MM.1S (cell line): ENCODE measurements around the gene TIMP2.

ENCODE experiments used
- DNase-seq: peaks from one replicate; pipeline ENCODE4 v3.0.0-alpha.2; 2015
- H2AFZ ChIP-seq: fragments of 300-600 bp; sonication (generic); 2 replicates; pipeline ENCODE4 v1.6.0; 2016; ENCODE audit warnings: antibody characterized with exemption, low read length
- H3F3A ChIP-seq: fragments of 300-600 bp; sonication (generic); 2 replicates; pipeline ENCODE4 v1.6.1; 2016; ENCODE audit warnings: mild to moderate bottlenecking, antibody characterized with exemption, low read length, moderate library complexity, mixed read lengths; ENCODE audit not compliant: insufficient read depth
- H3K27ac ChIP-seq: fragments of 300-600 bp; sonication (generic); 2 replicates; pipeline ENCODE4 v1.5.1; 2016; ENCODE audit warnings: mild to moderate bottlenecking, low read length
- H3K27me3 ChIP-seq: fragments of 300-600 bp; sonication (generic); replicated peaks from 2 replicates; pipeline ENCODE4 v1.6.0; 2016; ENCODE audit warnings: low read length; ENCODE audit not compliant: insufficient read depth
- H3K36me3 ChIP-seq: fragments of 300-600 bp; sonication (generic); replicated peaks from 2 replicates; pipeline ENCODE4 v1.6.1; 2016; ENCODE audit warnings: mild to moderate bottlenecking, low read length, mixed read lengths; ENCODE audit not compliant: insufficient read depth
- H3K4me1 ChIP-seq: fragments of 300-600 bp; sonication (generic); 2 replicates; pipeline ENCODE4 v1.6.1; 2016; ENCODE audit warnings: low read length, mixed read lengths
- H3K4me2 ChIP-seq: fragments of 300-600 bp; sonication (generic); 2 replicates; pipeline ENCODE4 v1.6.0; 2016; ENCODE audit warnings: low read depth, low read length
- H3K4me3 ChIP-seq: fragments of 300-600 bp; sonication (generic); 2 replicates; pipeline ENCODE4 v1.5.1; 2016; ENCODE audit warnings: low read length, mixed read lengths
- H3K79me2 ChIP-seq: fragments of 300-600 bp; sonication (generic); 2 replicates; pipeline ENCODE4 v1.6.1; 2016; ENCODE audit warnings: mixed run types, low read length, mixed read lengths
- H3K9ac ChIP-seq: fragments of 300-600 bp; sonication (generic); 2 replicates; pipeline ENCODE4 v1.6.1; 2016; ENCODE audit warnings: low read length, mixed read lengths
- H3K9me2 ChIP-seq: fragments of 300-600 bp; sonication (generic); replicated peaks from 2 replicates; pipeline ENCODE4 v1.6.1; 2016; ENCODE audit warnings: mild to moderate bottlenecking, low read length, mixed read lengths; ENCODE audit not compliant: insufficient read depth
- H3K9me3 ChIP-seq: fragments of 300-600 bp; sonication (generic); replicated peaks from 2 replicates; pipeline ENCODE4 v1.6.1; 2016; ENCODE audit warnings: mild to moderate bottlenecking, low read length, mixed read lengths; ENCODE audit not compliant: insufficient read depth
- H4K20me1 ChIP-seq: fragments of 300-600 bp; sonication (generic); 2 replicates; pipeline ENCODE4 v1.6.1; 2016; ENCODE audit warnings: mild to moderate bottlenecking, low read length, moderate library complexity, mixed read lengths; ENCODE audit not compliant: insufficient read depth
- EZH2 ChIP-seq: fragments of 300-600 bp; sonication (generic); optimal IDR thresholded peaks from 2 replicates; pipeline ENCODE3; 2017; ENCODE audit warnings: low read depth, mild to moderate bottlenecking, antibody characterized with exemption, low read length, mixed read lengths
- EZH2phosphoT487 ChIP-seq: fragments of 300-600 bp; sonication (generic); IDR thresholded peaks from 2 replicates; pipeline ENCODE4 v1.6.1; 2018; ENCODE audit warnings: antibody characterized with exemption, low read length
- TF ChIP-seq, protein P1 (sequence below): fragments of 300-600 bp; sonication (generic); IDR thresholded peaks from 2 replicates; pipeline ENCODE4 v1.5.1; 2016; ENCODE audit warnings: antibody characterized with exemption, low read length, mixed read lengths

The TIMP2 gene

DNA sequence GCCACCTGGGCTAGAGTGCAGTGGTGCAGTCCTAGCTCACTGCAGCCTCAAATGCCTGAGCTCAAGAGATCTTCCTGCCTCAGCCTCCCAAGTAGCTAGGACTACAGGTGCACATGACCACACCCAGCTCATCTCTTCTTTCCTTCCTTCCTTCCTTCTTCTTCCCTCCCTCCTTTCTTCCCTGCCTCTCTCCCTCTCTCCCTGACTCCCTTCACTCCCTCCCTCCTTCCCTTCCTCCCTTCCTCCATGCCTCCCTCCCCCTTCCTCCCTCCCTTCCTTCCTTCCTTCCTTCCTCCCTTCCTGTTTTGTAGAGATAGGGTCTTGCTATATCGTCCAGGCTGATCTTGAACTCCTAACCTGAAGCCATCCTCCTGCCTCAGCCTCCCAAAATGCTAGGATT is 61.1 kb downstream of the TIMP2 start:
- peaks cover 35% of the 10 kb centered on the region for H3K79me2 ChIP-seq
- no peak for DNase-seq

DNA sequence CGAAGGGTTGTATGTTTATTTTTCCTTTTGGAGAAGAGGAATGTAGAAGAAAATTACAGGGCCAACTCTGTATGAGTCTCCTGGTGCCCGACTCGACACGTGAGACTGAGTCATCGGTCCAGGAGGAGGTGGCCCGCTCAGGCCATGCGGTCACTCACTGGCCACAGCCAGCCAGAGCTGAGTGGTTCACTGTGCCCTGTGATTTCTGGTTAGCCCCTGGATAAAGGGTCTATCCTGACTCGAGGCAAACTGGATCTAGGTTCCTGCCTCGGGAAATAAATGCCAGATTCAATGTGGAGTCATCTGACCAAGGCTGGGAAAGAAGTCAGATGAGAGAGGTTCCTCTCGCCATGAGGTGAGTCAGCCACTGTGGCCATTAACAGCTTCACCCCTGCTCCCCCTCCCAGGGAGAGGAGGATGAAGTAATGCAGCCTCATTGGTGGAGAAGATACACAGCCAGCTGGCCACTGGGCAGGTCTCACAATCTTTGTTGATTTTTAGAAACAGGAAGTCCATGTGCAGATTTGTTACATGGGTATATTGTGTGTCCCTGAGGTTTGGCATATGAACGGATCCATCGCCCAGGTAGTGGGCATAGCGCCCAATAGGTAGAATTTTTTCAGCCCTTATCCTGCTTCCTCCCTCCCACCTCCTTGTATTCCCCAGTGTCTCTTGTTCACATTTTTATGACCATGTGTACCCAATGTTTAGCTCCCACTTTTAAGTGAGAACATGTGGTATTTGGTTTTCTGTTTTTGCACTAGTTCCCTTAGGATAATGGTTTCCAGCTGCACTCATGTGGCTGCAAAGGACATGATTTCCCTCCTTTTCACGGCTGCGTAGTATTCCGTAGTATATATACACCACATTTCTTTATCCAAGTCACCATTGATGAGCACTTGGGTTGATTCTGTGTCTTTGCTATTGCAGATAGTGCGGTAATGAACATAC is 62.8 kb downstream of the TIMP2 start:
- no peaks in the 10 kb centered on the region for H3K27me3 ChIP-seq
- no peaks in the 10 kb centered on the region for H4K20me1 ChIP-seq
- no peaks in the 10 kb centered on the region for H3K9me2 ChIP-seq
- no peak overlapping the region for H3K27ac ChIP-seq
- H3K9ac ChIP-seq: no peak overlapping the region
- H3F3A ChIP-seq: 0 out of 2 replicates have a peak, but pooled peaks cover 8% of the 10 kb centered on the region
- no peak overlapping the region for H2AFZ ChIP-seq
- H3K4me1 ChIP-seq: no peaks in the 10 kb centered on the region
- no peak overlapping the region for H3K4me2 ChIP-seq
- H3K36me3 ChIP-seq: no peaks in the 10 kb centered on the region; the same call in 1 of the 2 replicates
- H3K4me3 ChIP-seq: no peak overlapping the region
- no peaks in the 10 kb centered on the region for H3K9me3 ChIP-seq
- DNase-seq: no peak
- H3K79me2 ChIP-seq: peaks cover 28% of the 10 kb centered on the region
- TF ChIP-seq, protein P1, sequence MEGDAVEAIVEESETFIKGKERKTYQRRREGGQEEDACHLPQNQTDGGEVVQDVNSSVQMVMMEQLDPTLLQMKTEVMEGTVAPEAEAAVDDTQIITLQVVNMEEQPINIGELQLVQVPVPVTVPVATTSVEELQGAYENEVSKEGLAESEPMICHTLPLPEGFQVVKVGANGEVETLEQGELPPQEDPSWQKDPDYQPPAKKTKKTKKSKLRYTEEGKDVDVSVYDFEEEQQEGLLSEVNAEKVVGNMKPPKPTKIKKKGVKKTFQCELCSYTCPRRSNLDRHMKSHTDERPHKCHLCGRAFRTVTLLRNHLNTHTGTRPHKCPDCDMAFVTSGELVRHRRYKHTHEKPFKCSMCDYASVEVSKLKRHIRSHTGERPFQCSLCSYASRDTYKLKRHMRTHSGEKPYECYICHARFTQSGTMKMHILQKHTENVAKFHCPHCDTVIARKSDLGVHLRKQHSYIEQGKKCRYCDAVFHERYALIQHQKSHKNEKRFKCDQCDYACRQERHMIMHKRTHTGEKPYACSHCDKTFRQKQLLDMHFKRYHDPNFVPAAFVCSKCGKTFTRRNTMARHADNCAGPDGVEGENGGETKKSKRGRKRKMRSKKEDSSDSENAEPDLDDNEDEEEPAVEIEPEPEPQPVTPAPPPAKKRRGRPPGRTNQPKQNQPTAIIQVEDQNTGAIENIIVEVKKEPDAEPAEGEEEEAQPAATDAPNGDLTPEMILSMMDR: no peak
- TF ChIP-seq EZH2: no peak
- no peak for TF ChIP-seq EZH2phosphoT487

More for the DNA sequence above, 61.1 kb downstream of the TIMP2 start:
- Histone ChIP-seq H3K27ac (no peak overlapping the region), H3F3A (0 out of 2 replicates have a peak, but pooled peaks cover 8% of the 10 kb centered on the region), H4K20me1 (no peaks in the 10 kb centered on the region), H3K9ac (no peak overlapping the region), H3K9me2 (no peaks in the 10 kb centered on the region), H3K36me3 (peaks cover 2% of the 10 kb centered on the region; the same call in 1 of the 2 replicates), H3K4me3 (no peak overlapping the region), H2AFZ (no peak overlapping the region), H3K27me3 (no peaks in the 10 kb centered on the region), H3K9me3 (no peaks in the 10 kb centered on the region), H3K4me2 (no peak overlapping the region), H3K4me1 (no peaks in the 10 kb centered on the region)
- TF ChIP-seq EZH2phosphoT487 (no peak), EZH2 (no peak)
- TF ChIP-seq, protein P1: no peak

DNA sequence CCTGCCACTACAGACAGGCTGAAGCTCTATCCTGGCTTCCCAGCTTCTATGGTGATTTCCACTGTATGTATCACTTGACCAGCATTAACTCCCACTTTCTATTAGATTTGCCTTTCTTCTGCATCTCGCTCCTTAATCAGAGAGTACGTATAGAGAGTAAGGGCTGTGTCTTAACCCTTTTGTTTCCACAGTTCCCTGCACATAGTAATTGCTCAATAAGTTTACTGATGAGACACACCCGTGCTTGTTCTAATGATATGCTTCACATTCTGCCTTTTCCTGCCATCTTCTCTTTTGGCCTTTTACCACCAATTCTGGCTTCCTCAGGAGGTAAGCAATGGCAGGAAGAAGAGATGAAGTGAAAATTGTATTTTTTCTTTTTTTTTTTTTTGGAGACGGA is 64.0 kb downstream of the TIMP2 start:
- no peaks in the 10 kb centered on the region for H4K20me1 ChIP-seq
- TF ChIP-seq EZH2phosphoT487 (no peak), EZH2 (no peak)
- TF ChIP-seq, protein P1: no peak
- H3K4me3 ChIP-seq: no peak overlapping the region
- H3K4me2 ChIP-seq: no peak overlapping the region
- H3K9me3 ChIP-seq: no peaks in the 10 kb centered on the region
- no peaks in the 10 kb centered on the region; the same call in 1 of the 2 replicates for H3K36me3 ChIP-seq
- H3K79me2 ChIP-seq: peaks cover 28% of the 10 kb centered on the region
- H3K27ac ChIP-seq: no peak overlapping the region
- DNase-seq: no peak
- no peak overlapping the region for H3K9ac ChIP-seq
- H3K9me2 ChIP-seq: no peaks in the 10 kb centered on the region
- H3F3A ChIP-seq: 0 out of 2 replicates have a peak, but pooled peaks cover 3% of the 10 kb centered on the region
- H3K4me1 ChIP-seq: no peaks in the 10 kb centered on the region
- H3K27me3 ChIP-seq: no peaks in the 10 kb centered on the region
- H2AFZ ChIP-seq: no peak overlapping the region
